ENCODE measurements around the gene CSTF1.
"Not testable (repeated sequence)": the region's sequence is repeated elsewhere in the genome, so short reads cannot be mapped to it uniquely, and the experiment has no call there.

Gene CSTF1

GRCh38 chr20:56411287-56411686 is 18.8 kb downstream of the CSTF1 start:
- not testable (repeated sequence) for DNase-seq

GRCh38 chr20:56411759-56412472 is 19.5 kb downstream of the CSTF1 start, which contains the start of gene CASS4:
TSS of gene CASS4 (plus strand) at chr20:56412260. CDS start at chr20:56412459, 199 bp downstream.
- no peak for DNase-seq

- no peak for DNase-seq
These were observed 20.0 kb downstream of the CSTF1 start for GRCh38 chr20:56412473-56412790.

GRCh38 chr20:56412949-56413348 is 20.5 kb downstream of the CSTF1 start:
- no peak for DNase-seq

- no peak for DNase-seq
These were observed 22.7 kb downstream of the CSTF1 start for GRCh38 chr20:56414842-56415765.

GRCh38 chr20:56417402-56417801 is 25.0 kb downstream of the CSTF1 start:
- DNase-seq: no peak

GRCh38 chr20:56417911-56418310 is 25.5 kb downstream of the CSTF1 start:
- no peak for DNase-seq

- DNase-seq: no peak
These were observed 26.0 kb downstream of the CSTF1 start for GRCh38 chr20:56418385-56418861.

GRCh38 chr20:56420028-56420427 is 27.6 kb downstream of the CSTF1 start:
- DNase-seq: no peak

- no peak for DNase-seq
These were observed 28.7 kb downstream of the CSTF1 start for GRCh38 chr20:56420940-56421688.

- no peak for DNase-seq
These were observed 29.8 kb downstream of the CSTF1 start for GRCh38 chr20:56422076-56422823.

GRCh38 chr20:56422824-56423189 is 30.4 kb downstream of the CSTF1 start:
- DNase-seq: no peak

GRCh38 chr20:56423211-56423610 is 30.8 kb downstream of the CSTF1 start:
- no peak for DNase-seq

- no peak for DNase-seq
These were observed 31.4 kb downstream of the CSTF1 start for GRCh38 chr20:56423886-56424285.

- DNase-seq: no peak
These were observed 32.5 kb downstream of the CSTF1 start for GRCh38 chr20:56424931-56425330.

GRCh38 chr20:56426026-56426425 is 33.6 kb downstream of the CSTF1 start:
- no peak for DNase-seq

GRCh38 chr20:56426926-56427325 is 34.5 kb downstream of the CSTF1 start:
- no peak for DNase-seq

GRCh38 chr20:56427797-56428196 is 35.4 kb downstream of the CSTF1 start:
- no peak for DNase-seq

- no peak for DNase-seq
These were observed 36.0 kb downstream of the CSTF1 start for GRCh38 chr20:56428410-56428809.

- no peak for DNase-seq
These were observed 36.4 kb downstream of the CSTF1 start for GRCh38 chr20:56428881-56429280.

GRCh38 chr20:56429502-56429901 is 37.1 kb downstream of the CSTF1 start:
- DNase-seq: no peak

GRCh38 chr20:56429941-56430340 is 37.5 kb downstream of the CSTF1 start:
- DNase-seq: no peak

GRCh38 chr20:56430461-56430860 is 38.0 kb downstream of the CSTF1 start:
- DNase-seq: no peak

All from SHP77 (cell line).